Measurements from ENCODE around the gene SLIT3. TPM values are rescaled to one million over a fixed set of nuclear protein-coding genes. Genes with fewer than 3 reads are reported as not detected.

Gene SLIT3
- total and polyA plus RNA-seq, 2 donors (not counting 3 experiments of a cell fraction or from before 2014, with no cell fraction given), result 0.90 to 1.0 TPM

GRCh38 chr5:169289520-169289919 lies 11.4 kb downstream of the SLIT3 start:
- H3K27me3 ChIP-seq (ENCODE audit: control insufficient read depth in 2 of 2, insufficient read depth in 2 of 2, low read length in 2 of 2), result no peaks in the 10 kb centered on the region
- no peaks in the 10 kb centered on the region for H3K79me2 ChIP-seq (ENCODE audit: control insufficient read depth, insufficient read depth, low read length)
- POLR2A ChIA-PET, result no interaction called here
- H3K27ac ChIP-seq (ENCODE audit: insufficient read depth, low read depth, low read length), result no peak overlapping the region
- no peak for DNase-seq (ENCODE audit: low read depth, low spot score)
- CTCF ChIA-PET, result interaction anchor here (1.0 kb wide), 1 partner anchor 291 kb away, joined by 4 read pairs; no protein-coding TSS in a partner anchor
- no peak overlapping the region for H2AFZ ChIP-seq (ENCODE audit: low read depth, low read length)
- TF ChIP-seq POLR2AphosphoS5 (IDR thresholded peaks at IDR 0.05; ENCODE audit: insufficient read depth, low read depth, low read length), result no peak
- TF ChIP-seq EZH2 (IDR thresholded peaks at IDR 0.05; ENCODE audit: borderline replicate concordance, low read depth, low read length, severe bottlenecking), result no peak
- no peak overlapping the region for H3K4me2 ChIP-seq (ENCODE audit: insufficient read depth, low read length)
- dilution Hi-C loops (cut with MboI; ENCODE audit: extremely low pct_ligation_motif_present, low sequenced_read_pairs), result no loop called here
- H3K9ac ChIP-seq (replicated peaks; ENCODE audit: extremely low read depth, insufficient read depth, low read length), result no peak overlapping the region
- FAIRE-seq, result no peak
- BruUV-seq (replicated peaks), result no TSS peak
- H4K20me1 ChIP-seq (replicated peaks; ENCODE audit: control insufficient read depth, extremely low read depth, insufficient read depth, low read length), result no peaks in the 10 kb centered on the region
- H3K4me3 ChIP-seq (replicated peaks in 1 of 3; ENCODE audit: insufficient read depth in 1 of 3, low read depth in 1 of 3, low read length in 3 of 3), result no peak overlapping the region
- H3K4me1 ChIP-seq (ENCODE audit: control insufficient read depth, extremely low read depth, insufficient read depth, low read length), result no peaks in the 10 kb centered on the region
- intact Hi-C loops (cut with micrococcal nuclease), result no loop called here
- H3K9me3 ChIP-seq (replicated peaks; ENCODE audit: control insufficient read depth, insufficient read depth, low read length), result no peaks in the 10 kb centered on the region
- no peaks in the 10 kb centered on the region for H3K36me3 ChIP-seq (ENCODE audit: control insufficient read depth in 2 of 2, extremely low read depth in 1 of 2, insufficient read depth in 2 of 2, low read length in 2 of 2)
- no peaks in the 10 kb centered on the region for H3K9me1 ChIP-seq (replicated peaks; ENCODE audit: control insufficient read depth, extremely low read depth, insufficient read depth, low read length)

DNA sequence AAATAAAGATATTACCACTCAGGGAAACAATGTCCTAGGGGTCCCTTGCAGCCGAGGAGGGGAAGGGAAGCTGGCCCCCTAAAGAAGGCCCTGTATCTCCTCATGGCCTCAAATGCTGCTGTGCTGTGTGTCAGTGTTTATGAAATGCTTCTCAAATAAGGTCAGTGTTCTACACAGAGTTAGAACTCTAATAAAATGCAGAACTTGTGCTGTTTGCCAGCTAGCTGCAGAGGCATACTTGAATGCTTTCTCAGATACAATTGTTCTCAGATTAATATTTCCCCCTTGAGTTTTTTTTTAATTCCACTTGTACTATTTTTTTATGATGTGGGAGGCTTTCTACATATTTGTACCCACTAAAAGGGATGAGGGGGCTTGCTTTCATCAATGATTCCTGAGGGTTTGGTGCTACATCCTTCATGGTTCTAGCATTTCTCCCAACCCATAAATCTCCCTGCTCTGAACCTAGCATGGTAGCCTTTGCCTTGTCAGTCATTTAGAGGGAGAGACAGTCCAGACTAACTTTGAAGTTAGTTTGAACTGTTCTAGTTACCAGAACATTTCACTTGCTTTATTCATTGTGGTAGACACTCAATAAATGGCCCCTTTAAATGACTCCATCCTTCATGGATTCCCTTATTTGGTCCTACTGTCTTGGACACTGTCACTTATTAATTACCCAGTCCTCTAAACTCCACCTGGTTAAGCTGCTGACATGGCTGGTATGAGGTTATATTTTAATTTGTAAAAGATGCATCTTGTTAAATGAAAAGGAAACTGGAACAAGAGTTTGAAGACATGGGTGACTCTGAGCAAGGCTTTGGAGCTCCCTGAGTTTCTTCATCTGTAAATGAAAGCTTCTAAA lies 12.6 kb downstream of the SLIT3 start:
- no peaks in the 10 kb centered on the region for H3K36me3 ChIP-seq (ENCODE audit: control insufficient read depth in 2 of 2, extremely low read depth in 1 of 2, insufficient read depth in 2 of 2, low read length in 2 of 2)
- H3K4me2 ChIP-seq (ENCODE audit: insufficient read depth, low read length), result no peak overlapping the region
- no peak overlapping the region for H3K9ac ChIP-seq (replicated peaks; ENCODE audit: extremely low read depth, insufficient read depth, low read length)
- dilution Hi-C loops (cut with MboI; ENCODE audit: extremely low pct_ligation_motif_present, low sequenced_read_pairs) (no loop called here), intact Hi-C loops (cut with micrococcal nuclease) (no loop called here)
- no peaks in the 10 kb centered on the region for H3K9me1 ChIP-seq (replicated peaks; ENCODE audit: control insufficient read depth, extremely low read depth, insufficient read depth, low read length)
- BruUV-seq (replicated peaks), result no TSS peak
- no peaks in the 10 kb centered on the region for H3K4me1 ChIP-seq (ENCODE audit: control insufficient read depth, extremely low read depth, insufficient read depth, low read length)
- POLR2A ChIA-PET, result no interaction called here
- CTCF ChIA-PET, result no interaction called here
- H3K9me3 ChIP-seq (replicated peaks; ENCODE audit: control insufficient read depth, insufficient read depth, low read length), result no peaks in the 10 kb centered on the region
- no peaks in the 10 kb centered on the region for H3K79me2 ChIP-seq (ENCODE audit: control insufficient read depth, insufficient read depth, low read length)
- no peak for FAIRE-seq
- H3K4me3 ChIP-seq (replicated peaks in 1 of 3; ENCODE audit: insufficient read depth in 1 of 3, low read depth in 1 of 3, low read length in 3 of 3), result no peak overlapping the region
- no peak overlapping the region for H3K27ac ChIP-seq (ENCODE audit: insufficient read depth, low read depth, low read length)
- no peaks in the 10 kb centered on the region for H3K27me3 ChIP-seq (ENCODE audit: control insufficient read depth in 2 of 2, insufficient read depth in 2 of 2, low read length in 2 of 2)
- no peaks in the 10 kb centered on the region for H4K20me1 ChIP-seq (replicated peaks; ENCODE audit: control insufficient read depth, extremely low read depth, insufficient read depth, low read length)
- no peak overlapping the region for H2AFZ ChIP-seq (ENCODE audit: low read depth, low read length)
- DNase-seq (ENCODE audit: low read depth, low spot score), result no peak
- TF ChIP-seq MYC (IDR thresholded peaks at IDR 0.05; ENCODE audit: low read depth, low read length), result no peak
- TF ChIP-seq MAX (IDR thresholded peaks at IDR 0.05; ENCODE audit: insufficient read depth, insufficient read length), result no peak
- TF ChIP-seq, protein P1, sequence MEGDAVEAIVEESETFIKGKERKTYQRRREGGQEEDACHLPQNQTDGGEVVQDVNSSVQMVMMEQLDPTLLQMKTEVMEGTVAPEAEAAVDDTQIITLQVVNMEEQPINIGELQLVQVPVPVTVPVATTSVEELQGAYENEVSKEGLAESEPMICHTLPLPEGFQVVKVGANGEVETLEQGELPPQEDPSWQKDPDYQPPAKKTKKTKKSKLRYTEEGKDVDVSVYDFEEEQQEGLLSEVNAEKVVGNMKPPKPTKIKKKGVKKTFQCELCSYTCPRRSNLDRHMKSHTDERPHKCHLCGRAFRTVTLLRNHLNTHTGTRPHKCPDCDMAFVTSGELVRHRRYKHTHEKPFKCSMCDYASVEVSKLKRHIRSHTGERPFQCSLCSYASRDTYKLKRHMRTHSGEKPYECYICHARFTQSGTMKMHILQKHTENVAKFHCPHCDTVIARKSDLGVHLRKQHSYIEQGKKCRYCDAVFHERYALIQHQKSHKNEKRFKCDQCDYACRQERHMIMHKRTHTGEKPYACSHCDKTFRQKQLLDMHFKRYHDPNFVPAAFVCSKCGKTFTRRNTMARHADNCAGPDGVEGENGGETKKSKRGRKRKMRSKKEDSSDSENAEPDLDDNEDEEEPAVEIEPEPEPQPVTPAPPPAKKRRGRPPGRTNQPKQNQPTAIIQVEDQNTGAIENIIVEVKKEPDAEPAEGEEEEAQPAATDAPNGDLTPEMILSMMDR (IDR thresholded peaks at IDR 0.05; ENCODE audit: extremely low read depth in 1 of 2, insufficient read depth in 1 of 2, low read depth in 1 of 2, low read length in 2 of 2), result no peak
- TF ChIP-seq EZH2 (IDR thresholded peaks at IDR 0.05; ENCODE audit: borderline replicate concordance, low read depth, low read length, severe bottlenecking), result no peak
- TF ChIP-seq POLR2AphosphoS5 (IDR thresholded peaks at IDR 0.05; ENCODE audit: insufficient read depth, low read depth, low read length), result no peak
- TF ChIP-seq FOS (IDR thresholded peaks at IDR 0.05; ENCODE audit: borderline replicate concordance, insufficient read depth, low read length), result no peak
- no peak for TF ChIP-seq POLR2A (IDR thresholded peaks at IDR 0.05; ENCODE audit: low read depth, low read length)
- TF ChIP-seq GATA2 (IDR thresholded peaks at IDR 0.05; ENCODE audit: insufficient read depth, insufficient read length, low read depth, low read length), result no peak
- no peak for TF ChIP-seq JUN (IDR thresholded peaks at IDR 0.05; ENCODE audit: borderline replicate concordance, insufficient read depth, insufficient read length, low read depth)
